ENCODE data around the gene AKR7A2. TPM values are rescaled to one million over a fixed set of nuclear protein-coding genes. Genes with fewer than 3 reads are reported as not detected.
"Not testable (repeated sequence)": the region's sequence is repeated elsewhere in the genome, so short reads cannot be mapped to it uniquely, and the experiment has no call there.

Gene AKR7A2
- polyA plus RNA-seq, 1 donor (not counting 4 experiments of a cell fraction or from before 2014, with no cell fraction given): 21.4 TPM

DNA sequence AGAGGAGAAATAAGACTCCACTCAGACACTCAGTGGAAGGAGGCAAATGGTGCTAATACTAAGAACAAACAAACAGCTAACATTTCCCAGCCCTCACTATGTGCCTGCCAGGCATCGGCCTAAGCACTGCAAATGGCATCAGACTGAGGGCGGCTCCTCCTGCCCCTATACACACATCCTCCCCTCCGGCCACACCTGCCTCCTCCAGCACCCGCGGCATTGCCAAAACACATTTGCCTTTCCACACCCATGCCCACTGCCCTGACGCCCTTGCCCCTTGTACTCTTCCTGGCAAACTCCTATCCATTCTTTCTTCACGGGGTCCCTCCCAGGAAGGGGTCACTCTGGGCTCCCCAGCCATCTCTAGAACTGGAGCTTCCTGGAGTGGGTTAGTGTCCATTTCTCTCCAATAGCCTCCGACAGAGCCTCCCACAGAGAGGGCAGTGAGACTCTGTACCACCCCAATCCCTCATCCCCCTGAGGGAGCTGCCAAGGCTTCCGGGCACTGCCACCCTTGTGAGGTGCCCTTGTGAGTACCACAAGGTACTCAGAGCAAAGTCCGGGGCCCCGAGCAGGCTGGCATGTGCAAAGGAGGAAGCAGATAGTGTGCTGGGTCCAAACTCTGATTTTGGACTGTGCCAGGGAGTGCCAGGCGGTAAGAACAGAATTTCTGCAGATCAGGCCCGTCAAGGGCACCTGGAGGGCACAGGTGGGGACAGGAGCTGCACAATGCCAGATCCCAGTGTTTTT is 24.3 kb downstream of the AKR7A2 start:
- Histone ChIP-seq H3K9me1 (ENCODE audit: control insufficient read depth, extremely low read depth, insufficient read depth, low read length) (no peaks in the 10 kb centered on the region), H3K27ac (ENCODE audit: control insufficient read depth, insufficient read depth, low read length) (no peak overlapping the region), H3K4me2 (ENCODE audit: control insufficient read depth, extremely low read depth, insufficient read depth, low read depth, low read length) (no peak overlapping the region), H3K27me3 (ENCODE audit: control insufficient read depth, extremely low read depth, insufficient read depth, low read length) (no peaks in the 10 kb centered on the region), H4K20me1 (ENCODE audit: control insufficient read depth, extremely low read depth, insufficient read depth, low read length) (no peaks in the 10 kb centered on the region), H3K9me3 (ENCODE audit: control insufficient read depth, low read depth, low read length) (no peaks in the 10 kb centered on the region), H3K79me2 (ENCODE audit: control insufficient read depth, insufficient read depth, low read length) (no peaks in the 10 kb centered on the region), H3K4me1 (ENCODE audit: control insufficient read depth, extremely low read depth, insufficient read depth, low read length) (peaks cover 4% of the 10 kb centered on the region), H3K4me3 (ENCODE audit: control insufficient read depth in 2 of 3, extremely low read depth in 1 of 3, insufficient read depth in 2 of 3, low read depth in 1 of 3, low read length in 3 of 3) (no peak overlapping the region), H2AFZ (ENCODE audit: control insufficient read depth, low read length) (no peak overlapping the region), H3K36me3 (ENCODE audit: control insufficient read depth in 2 of 2, extremely low read depth in 1 of 2, insufficient read depth in 2 of 2, low read length in 2 of 2) (no peaks in the 10 kb centered on the region), H3K9ac (ENCODE audit: control insufficient read depth, extremely low read depth, insufficient read depth, low read length) (no peak overlapping the region)
- dilution Hi-C loops (cut with MboI; ENCODE audit: extremely low pct_ligation_motif_present, low sequenced_read_pairs): no loop called here
- TF ChIP-seq CTCF (optimal IDR thresholded peaks at IDR 0.05 in 1 of 3, IDR thresholded peaks at IDR 0.05 in 1 of 3, conservative IDR thresholded peaks at IDR 0.05 in 1 of 3; ENCODE audit: extremely low read depth in 1 of 3, insufficient read depth in 2 of 3, low read length in 3 of 3) (no peak), EZH2 (IDR thresholded peaks at IDR 0.05; ENCODE audit: low read length) (no peak)
- DNase-seq (ENCODE audit: low read depth, low spot score) (no peak), FAIRE-seq (no peak)

- H3K4me3 ChIP-seq (ENCODE audit: control insufficient read depth in 2 of 3, extremely low read depth in 1 of 3, insufficient read depth in 2 of 3, low read depth in 1 of 3, low read length in 3 of 3); FAIRE-seq; DNase-seq (ENCODE audit: low read depth, low spot score); H3K27ac ChIP-seq (ENCODE audit: control insufficient read depth, insufficient read depth, low read length); H3K9me1 ChIP-seq (ENCODE audit: control insufficient read depth, extremely low read depth, insufficient read depth, low read length); H3K79me2 ChIP-seq (ENCODE audit: control insufficient read depth, insufficient read depth, low read length); H3K4me2 ChIP-seq (ENCODE audit: control insufficient read depth, extremely low read depth, insufficient read depth, low read depth, low read length); dilution Hi-C loops (cut with MboI; ENCODE audit: extremely low pct_ligation_motif_present, low sequenced_read_pairs); H3K4me1 ChIP-seq (ENCODE audit: control insufficient read depth, extremely low read depth, insufficient read depth, low read length); H2AFZ ChIP-seq (ENCODE audit: control insufficient read depth, low read length); H3K9me3 ChIP-seq (ENCODE audit: control insufficient read depth, low read depth, low read length); H3K27me3 ChIP-seq (ENCODE audit: control insufficient read depth, extremely low read depth, insufficient read depth, low read length); H4K20me1 ChIP-seq (ENCODE audit: control insufficient read depth, extremely low read depth, insufficient read depth, low read length); H3K9ac ChIP-seq (ENCODE audit: control insufficient read depth, extremely low read depth, insufficient read depth, low read length); H3K36me3 ChIP-seq (ENCODE audit: control insufficient read depth in 2 of 2, extremely low read depth in 1 of 2, insufficient read depth in 2 of 2, low read length in 2 of 2): not testable (repeated sequence)
These were observed 26.1 kb downstream of the AKR7A2 start for GRCh38 chr1:19285807-19286206.

- H3K27me3 ChIP-seq (ENCODE audit: control insufficient read depth, extremely low read depth, insufficient read depth, low read length); dilution Hi-C loops (cut with MboI; ENCODE audit: extremely low pct_ligation_motif_present, low sequenced_read_pairs); H3K9ac ChIP-seq (ENCODE audit: control insufficient read depth, extremely low read depth, insufficient read depth, low read length); H3K4me1 ChIP-seq (ENCODE audit: control insufficient read depth, extremely low read depth, insufficient read depth, low read length); H4K20me1 ChIP-seq (ENCODE audit: control insufficient read depth, extremely low read depth, insufficient read depth, low read length); H3K36me3 ChIP-seq (ENCODE audit: control insufficient read depth in 2 of 2, extremely low read depth in 1 of 2, insufficient read depth in 2 of 2, low read length in 2 of 2); H3K9me3 ChIP-seq (ENCODE audit: control insufficient read depth, low read depth, low read length); H2AFZ ChIP-seq (ENCODE audit: control insufficient read depth, low read length); H3K9me1 ChIP-seq (ENCODE audit: control insufficient read depth, extremely low read depth, insufficient read depth, low read length); H3K27ac ChIP-seq (ENCODE audit: control insufficient read depth, insufficient read depth, low read length); H3K4me3 ChIP-seq (ENCODE audit: control insufficient read depth in 2 of 3, extremely low read depth in 1 of 3, insufficient read depth in 2 of 3, low read depth in 1 of 3, low read length in 3 of 3); FAIRE-seq; H3K79me2 ChIP-seq (ENCODE audit: control insufficient read depth, insufficient read depth, low read length); DNase-seq (ENCODE audit: low read depth, low spot score); H3K4me2 ChIP-seq (ENCODE audit: control insufficient read depth, extremely low read depth, insufficient read depth, low read depth, low read length): not testable (repeated sequence)
These were observed 26.6 kb downstream of the AKR7A2 start for GRCh38 chr1:19285366-19285765.
